ENCODE measurements around the gene KRTAP2-2. TPM values are rescaled to one million over a fixed set of nuclear protein-coding genes. Genes with fewer than 3 reads are reported as not detected.

Gene KRTAP2-2
- total and polyA plus RNA-seq, 2 of the 8 experiments (the other 6 are each of a cell fraction or from before 2014, with no cell fraction given) = not detected

GRCh38 chr17:41064301-41064700 lies 9.3 kb upstream of the KRTAP2-2 start (continued):
- TF ChIP-seq GABPA (IDR thresholded peaks at IDR 0.05; ENCODE audit: borderline replicate concordance, insufficient read depth, low read length) = no peak
- TF ChIP-seq HDAC6 (IDR thresholded peaks at IDR 0.05; ENCODE audit: low read depth, low read length) = no peak

All from H1 (cell line).